T-helper 9 cell (primary cell): ENCODE measurements around the gene CAPN5.
"Not testable (repeated sequence)": the region's sequence is repeated elsewhere in the genome, so short reads cannot be mapped to it uniquely, and the experiment has no call there.

Source experiments
- DNase-seq: peaks from one replicate; pipeline ENCODE4 v3.0.0-alpha.2; 2020
- total RNA-seq, 2 donors: gene quantifications; one replicate each; lab custom pipeline; 2026; lab: John Stamatoyannopoulos, UW

Gene CAPN5
- total RNA-seq = 1.4 to 1.5 reads per million in 2 donors

DNA sequence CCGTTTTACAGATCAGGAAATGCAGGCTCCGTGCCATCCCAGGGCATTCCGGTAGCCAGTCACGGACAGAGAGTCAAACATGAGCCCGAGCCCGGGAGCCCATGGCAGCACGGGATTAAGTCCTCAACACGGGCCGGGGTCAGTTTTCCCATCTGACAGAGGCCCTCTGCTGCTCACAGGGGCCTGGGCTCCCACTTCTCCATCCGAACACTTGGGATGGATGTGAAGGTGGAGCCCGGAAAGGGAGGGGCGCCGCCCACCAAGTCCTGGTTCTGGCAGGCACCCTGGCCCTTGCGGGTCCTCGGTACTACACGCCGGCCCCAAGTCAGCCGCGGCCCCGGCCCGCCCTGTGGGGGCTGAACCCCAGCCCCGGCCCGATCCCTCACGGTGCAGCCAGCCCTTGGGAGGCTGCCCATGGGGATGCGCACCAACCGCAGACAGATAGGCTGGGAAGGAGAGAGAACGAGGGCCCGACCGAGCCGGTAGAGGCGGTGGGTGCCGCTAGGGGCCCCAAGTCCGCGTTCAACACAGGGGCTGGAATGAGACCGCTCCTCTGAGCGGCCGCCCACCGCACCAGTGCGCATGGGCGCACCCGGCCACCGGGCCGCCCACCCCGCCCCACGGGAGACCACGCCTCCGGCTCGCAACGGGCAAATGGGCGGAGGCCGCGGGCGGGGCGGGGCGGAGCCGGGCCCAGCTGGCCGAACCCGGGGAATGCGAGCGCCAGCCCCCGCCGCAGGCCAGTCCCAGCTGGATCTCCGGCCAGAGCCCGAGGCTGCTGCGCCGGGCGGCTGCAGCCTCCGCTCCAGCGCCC is at the start of gene CAPN5:
TSS of gene CAPN5 (plus strand) at position 743 of the 814 bp plus-strand sequence. CDS start 17,916 bp downstream, outside the sequence.
- peak; percentile 82 for DNase-seq

DNA sequence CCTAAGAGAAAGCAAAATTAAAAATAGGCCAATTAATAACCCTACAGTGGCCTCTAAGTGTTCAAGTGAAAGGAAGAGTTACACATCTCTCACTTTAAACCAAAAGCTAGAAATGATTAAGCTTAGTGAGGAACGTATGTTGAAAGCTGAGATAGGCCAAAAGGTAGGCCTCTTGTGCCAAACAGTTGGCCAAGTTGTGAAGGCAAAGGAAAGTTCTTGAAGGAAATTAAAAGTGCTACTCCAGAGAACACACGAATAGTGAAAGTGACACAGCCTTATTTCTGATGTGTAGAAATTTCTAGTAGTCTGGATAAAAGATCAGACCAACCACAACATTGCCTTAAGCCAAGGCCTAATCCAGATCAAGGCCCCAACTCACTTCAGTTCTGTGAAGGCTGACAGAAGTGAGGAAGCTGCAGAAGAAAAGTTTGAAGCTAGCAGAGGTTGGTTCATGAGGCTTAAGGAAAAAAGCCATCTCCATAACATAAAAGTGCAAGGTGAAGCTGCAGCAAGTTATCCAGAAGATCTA is 48.3 kb upstream of the CAPN5 start:
- DNase-seq = not testable (repeated sequence)

DNA sequence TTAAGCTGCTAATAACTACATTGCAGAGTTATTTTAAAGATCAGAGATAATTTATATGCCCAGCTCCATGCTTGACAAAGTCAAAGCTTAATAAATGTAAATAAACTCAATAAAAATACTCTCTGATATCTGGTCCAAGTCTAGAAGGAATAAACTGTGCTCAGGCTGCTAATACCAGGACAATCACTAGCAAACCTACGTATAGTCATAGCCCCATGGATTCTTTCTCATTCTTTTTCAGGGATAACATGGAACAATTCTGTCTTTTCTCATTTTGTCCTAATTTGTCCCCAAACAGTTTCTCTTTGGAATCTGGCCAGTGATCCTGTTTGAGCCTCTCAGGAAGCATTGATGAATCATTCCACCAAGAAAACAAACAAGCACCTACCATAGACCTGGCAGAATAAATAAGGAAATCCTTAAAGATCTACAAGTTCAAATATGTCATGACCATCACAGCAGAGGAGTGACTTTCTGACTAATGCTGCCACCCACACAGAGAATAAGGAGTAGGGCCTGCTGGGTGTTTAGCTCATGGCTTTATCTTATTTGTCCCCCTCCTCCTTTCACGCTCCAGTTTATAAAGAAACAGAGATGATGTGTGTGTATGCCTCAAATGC is 46.7 kb upstream of the CAPN5 start:
- DNase-seq = no peak

DNA sequence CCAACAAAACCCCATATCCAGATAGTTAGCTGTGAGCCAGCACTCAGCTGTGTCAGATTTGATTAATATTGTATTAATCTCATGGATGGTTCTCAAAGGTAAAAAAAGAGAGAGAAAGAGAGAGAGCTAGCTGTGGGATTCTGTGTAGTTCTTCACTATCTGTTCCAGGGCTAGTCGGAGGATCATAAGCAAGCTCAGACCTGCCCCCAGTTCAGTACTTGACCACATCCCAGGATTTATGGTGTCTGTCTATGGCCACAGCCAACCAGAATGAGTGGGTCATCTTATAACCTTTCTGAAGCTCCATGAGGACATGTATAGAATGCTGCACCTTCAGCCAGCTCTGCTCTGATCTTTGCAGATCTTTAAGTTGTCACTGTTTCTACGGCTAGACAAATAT is 46.0 kb upstream of the CAPN5 start:
- DNase-seq = no peak

DNA sequence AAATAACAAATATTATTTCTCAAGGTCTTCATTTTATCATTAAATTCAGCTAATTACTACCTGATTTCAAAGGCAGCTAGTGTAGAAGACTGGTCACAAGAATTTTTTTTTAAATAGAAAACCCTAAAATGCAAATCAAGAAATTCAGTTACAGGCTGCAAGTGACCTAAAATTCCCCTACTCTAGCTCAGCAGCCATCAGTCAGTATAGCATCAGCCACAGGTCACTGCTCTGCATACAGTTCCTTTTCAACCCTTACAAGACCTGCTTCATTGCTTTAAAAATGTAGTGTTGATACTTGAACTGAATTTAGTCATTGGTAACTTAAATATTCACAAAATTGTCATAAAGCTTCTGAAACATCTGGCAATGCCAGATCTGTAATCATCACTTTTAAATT is 42.0 kb upstream of the CAPN5 start:
- no peak for DNase-seq

DNA sequence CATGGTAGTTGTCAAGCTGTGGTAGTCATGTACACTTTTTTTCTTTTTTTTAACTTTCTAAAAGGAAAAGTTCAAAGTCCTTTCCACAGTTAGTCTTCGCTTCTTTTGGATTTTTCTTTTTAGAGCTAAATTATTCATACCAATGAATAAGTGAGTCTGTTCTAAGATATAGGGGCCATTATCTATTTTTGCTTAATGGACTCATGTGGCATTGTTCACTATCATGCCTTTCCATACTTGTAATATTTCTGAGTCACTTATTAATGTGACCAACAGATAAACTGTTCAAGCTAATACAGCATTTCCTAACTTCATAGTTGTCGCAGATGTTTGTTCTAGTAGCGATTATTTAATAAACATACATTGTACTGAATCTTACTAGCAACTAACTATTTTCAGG is 40.5 kb upstream of the CAPN5 start:
- DNase-seq = no peak

DNA sequence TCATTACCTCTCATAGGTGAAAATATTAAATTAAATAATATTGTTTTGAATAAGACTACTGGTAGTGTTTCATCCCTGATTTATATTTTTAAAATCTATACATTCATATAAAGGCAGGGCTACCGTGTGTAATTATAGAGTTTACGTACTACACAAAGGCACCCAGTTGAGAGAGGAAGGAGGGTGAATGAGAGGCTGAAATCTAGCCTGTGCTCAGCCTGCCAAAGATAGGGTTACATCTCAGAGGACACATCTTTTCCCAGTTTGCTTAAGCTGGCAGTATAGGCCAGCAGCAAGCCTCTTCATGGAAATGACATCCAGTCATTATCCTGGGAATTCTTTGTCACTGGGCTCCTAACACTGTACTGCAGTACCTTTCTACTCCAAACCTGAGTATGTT is 40.0 kb upstream of the CAPN5 start:
- DNase-seq = no peak

DNA sequence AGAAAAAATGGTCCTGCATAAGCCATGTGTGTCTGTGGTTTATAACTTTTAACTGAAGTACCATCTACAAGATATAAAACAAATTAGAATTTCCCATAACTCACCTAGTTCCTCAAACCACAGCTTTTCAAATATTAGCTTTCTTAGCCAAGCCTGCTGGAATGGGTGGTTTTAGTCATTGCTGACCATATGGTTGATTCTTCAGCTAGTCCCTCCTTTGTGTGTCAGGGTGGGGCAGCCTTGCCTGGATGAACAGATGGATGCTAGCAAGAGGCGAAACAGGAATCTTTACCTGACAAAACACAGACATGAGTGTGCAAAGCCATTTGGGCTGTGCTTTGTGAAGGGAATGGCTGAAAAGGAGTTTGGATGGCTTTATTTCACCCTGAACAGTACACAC is 39.5 kb upstream of the CAPN5 start:
- DNase-seq = no peak

DNA sequence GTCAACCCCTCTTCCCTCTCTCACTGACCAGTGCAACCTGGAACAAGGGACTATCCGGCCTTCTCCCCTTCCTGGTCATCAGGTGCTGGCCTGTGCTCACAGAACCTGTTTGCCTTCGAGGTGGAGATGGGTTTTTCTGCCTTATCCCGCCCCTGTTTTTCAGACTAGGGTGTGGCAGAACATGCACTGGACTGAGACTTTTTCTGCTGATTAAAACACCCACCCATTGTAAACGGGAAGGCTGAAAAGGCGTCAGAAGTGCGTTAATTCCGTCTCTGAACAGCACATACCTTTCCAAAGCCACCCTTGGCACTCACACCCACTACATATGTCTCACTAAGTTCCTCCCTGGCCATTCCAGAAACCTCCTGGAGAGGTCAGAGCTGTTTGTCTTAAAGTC is 36.9 kb upstream of the CAPN5 start:
- DNase-seq = no peak

DNA sequence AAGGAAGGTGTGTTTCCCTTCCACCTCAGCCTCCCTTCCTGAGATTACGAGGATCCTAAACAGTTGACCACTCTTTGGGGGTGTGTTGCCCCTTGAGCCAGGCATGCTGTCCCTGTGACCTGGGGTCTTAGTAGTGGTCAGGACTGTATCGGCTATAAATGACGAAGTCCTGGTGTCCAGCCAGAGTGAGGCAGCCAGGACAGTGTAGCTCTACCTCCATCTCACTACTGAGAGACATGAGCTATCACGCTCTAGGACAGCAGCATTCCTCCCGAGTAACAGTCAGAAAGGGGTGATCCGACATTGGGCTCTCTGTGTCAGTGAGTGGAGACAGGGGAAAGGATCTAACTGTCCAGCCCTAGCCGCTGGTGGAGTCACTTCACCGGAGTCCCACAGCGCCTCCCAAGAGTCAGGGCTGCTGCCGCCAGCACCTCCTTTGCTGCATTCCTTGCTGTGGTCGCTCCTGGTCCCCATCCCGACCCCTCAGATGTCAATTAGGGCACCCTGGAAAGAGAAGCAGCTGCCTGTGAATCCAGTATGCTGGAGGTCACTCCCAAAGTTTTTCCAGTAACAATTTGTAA is 35.8 kb upstream of the CAPN5 start:
- DNase-seq = no peak

DNA sequence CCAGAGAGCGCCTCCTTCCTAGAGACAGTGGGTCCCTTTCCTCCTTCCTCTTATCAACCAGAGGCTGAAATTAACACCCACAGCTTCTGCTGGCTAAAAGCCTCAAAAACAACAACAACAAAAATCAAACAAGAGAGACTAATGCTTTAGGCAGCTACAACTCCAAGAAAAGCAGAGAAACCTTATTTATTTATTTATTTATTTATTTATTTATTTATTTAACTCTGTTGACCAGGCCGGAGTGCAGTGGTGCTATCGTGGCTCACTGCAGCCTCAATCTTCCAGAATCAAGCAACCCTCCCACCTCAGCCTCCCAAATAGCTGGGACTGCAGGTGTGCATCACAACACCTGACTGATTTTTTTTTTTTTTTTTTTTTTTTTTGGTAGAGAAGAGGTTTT is 35.2 kb upstream of the CAPN5 start:
- no peak for DNase-seq

DNA sequence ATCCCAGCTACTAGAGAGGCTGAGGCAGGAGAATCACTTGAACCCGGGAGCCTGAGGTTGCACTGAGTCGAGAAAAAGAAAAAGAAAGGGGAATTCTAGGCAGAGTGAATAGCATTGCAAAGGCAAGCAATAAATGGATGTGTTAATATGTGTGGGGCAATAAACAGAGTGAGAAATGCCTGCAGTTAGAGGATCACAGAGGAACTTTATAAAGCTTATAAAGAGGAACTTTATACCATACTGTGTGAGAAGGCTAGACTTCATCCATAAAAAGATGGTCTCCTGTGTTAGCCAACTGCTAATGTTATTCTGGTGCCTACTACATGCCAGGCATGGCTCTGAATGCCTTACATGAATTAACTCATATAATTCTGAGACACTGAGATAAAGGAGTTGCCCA is 31.7 kb upstream of the CAPN5 start:
- no peak for DNase-seq

DNA sequence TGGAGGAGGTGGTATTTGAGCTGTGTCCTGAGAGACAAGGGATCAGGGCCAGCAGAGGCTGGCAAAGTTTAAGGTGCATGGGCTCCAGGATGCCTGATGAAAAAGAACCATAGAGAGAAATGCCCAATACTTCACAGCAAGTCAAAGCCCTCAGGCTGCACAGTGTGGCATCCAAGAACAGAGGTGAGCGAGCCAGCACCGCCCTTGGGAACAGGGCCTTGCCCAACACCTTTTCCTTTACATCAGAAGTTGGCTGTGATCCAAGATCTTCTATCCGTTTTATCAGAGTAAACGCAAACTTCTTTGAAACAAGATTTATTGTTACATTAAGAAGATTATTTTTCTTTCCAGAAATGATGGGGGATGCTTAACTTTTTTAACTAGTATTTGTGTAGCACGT is 31.2 kb upstream of the CAPN5 start:
- DNase-seq = no peak

DNA sequence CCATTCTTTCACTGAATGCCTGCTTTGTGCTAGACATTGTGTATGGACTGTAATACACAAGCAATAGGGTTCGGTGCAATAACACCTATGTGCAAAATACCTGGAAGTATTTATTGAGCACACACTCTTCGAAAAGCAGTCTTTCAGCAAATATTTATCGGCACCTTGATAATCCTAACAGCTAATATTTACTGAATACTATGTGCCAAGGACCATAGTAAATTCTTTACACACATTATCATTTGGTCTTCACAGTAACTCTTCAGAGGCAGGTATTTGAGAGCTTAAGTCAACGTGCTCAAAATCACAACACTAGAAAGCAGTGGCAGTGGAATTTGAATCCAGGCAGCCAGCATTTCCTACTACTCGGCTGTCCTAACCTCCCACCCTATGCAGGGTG is 30.4 kb upstream of the CAPN5 start:
- DNase-seq = no peak

DNA sequence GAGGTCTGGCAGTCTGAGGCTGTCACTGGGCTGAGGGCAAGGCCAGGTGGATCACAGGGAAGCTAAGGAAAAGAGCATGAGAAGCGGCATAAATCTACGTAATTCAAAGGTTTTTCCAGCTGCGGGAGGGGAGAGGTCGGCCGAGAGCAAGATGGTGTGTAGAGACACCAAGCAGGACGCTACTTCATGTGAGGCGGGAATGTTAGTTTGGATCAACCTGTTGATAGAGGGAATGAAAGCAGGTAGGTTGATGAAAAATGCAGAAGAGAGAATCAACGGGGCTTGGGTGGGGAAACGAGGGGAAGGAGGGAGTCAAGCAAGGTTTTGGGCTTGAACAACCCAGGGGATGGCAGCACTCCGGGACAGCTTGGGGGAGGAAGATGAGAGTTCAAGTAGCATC is 29.7 kb upstream of the CAPN5 start:
- DNase-seq = no peak

DNA sequence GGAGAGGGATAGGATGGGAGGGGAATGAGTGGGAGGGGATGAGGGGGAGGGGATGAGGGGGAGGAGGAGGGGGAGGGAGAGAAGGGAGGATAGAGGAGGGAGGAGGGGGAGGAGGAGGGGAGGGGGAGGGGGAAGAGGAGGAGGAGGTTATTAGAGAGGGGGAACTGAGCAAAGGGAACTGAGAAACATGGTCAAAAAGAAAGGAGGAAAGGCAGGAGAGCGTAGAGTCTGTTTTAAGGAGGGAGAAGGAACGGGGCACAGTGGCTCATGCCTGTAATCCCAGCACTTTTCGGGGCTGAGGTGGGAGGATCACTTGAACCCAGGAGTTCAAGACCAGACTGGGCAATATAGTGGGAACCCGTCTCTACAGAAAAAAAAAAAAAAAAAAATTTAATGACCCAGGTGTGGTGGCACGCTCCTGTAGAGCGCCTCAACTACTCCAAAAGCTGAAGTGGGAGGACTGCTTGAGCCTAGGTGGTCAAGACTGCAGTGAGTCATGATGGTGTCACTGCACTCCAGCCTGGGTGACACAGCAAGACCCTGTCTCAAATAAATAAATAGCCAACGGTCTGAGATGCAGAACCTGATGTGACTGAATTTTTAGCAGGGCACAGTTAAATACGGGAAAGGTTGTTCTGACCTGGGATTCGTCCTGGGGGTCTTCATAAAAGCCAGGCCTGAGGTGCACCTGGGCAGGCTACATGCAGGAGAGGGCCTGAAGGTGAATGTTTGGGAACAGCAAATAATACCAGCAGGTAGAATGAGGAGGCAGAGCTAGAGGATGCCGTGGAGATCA is 28.5 kb upstream of the CAPN5 start:
- DNase-seq = no peak

DNA sequence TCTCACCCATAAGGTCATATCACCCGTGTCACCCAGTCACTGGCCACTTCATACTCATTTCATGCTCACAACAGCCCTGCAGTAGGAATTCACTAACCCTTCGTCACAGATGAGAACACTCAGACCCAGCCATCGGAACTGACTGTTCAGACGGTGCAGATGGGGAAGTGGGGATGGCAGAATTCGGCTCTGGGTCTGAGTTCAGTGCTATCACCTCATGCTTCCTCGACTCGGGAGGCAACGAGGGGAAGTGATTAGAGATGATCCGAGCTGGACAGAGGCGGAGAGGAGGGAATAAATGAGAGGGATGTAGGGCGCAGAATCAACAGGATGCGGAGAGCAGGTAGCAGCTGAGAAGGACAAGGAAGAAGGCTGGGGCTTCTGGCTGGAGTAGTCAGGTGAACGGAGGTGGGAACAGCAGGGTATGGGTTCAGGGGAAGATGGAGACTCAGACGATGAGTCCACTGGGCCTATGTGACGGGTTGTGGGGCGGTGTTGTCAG is 27.9 kb upstream of the CAPN5 start:
- no peak for DNase-seq

DNA sequence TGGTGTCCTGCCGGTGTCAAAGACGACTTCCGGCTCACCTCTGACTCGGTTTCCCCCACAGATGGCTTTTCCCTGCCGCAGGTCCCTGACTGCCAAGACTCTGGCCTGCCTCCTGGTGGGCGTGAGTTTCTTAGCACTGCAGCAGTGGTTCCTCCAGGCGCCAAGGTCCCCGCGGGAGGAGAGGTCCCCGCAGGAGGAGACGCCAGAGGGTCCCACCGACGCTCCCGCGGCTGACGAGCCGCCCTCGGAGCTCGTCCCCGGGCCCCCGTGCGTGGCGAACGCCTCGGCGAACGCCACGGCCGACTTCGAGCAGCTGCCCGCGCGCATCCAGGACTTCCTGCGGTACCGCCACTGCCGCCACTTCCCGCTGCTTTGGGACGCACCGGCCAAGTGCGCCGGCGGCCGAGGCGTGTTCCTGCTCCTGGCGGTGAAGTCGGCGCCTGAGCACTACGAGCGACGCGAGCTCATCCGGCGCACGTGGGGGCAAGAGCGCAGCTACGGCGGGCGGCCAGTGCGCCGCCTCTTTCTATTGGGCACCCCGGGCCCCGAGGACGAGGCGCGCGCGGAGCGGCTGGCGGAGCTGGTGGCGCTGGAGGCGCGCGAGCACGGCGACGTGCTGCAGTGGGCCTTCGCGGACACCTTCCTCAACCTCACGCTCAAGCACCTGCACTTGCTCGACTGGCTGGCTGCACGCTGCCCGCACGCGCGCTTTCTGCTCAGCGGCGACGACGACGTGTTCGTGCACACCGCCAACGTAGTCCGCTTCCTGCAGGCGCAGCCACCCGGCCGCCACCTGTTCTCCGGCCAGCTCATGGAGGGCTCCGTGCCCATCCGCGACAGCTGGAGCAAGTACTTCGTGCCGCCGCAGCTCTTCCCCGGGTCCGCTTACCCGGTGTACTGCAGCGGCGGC is 27.0 kb upstream of the CAPN5 start:
- DNase-seq = no peak

DNA sequence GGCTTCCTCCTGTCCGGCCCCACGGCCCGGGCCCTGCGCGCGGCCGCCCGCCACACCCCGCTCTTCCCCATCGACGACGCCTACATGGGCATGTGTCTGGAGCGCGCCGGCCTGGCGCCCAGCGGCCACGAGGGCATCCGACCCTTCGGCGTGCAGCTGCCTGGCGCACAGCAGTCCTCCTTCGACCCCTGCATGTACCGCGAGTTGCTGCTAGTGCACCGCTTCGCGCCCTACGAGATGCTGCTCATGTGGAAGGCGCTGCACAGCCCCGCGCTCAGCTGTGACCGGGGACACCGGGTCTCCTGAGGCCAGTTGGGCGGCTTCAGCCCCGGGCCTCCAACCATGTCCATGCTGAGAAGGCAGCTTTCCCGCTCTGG is 26.4 kb upstream of the CAPN5 start:
- DNase-seq = no peak

DNA sequence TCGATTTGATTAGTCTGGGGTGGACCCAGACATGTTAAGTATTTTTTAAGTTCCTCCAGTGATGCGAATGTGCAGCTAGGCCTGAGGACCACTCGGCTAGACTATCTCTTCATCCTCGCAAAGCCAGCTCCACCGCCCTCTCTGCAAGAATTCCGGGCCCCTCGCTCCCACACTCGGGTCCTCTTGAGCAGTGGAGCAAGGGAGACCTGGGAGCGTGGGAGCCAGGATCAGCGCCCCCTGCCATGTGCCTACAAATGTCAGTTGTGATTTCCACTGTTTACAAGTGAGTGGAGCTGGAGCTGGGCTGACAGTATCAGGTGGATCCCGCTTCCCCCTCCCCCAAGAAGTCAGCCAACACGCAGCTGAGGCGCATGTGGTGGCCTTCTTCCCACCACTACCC is 25.9 kb upstream of the CAPN5 start:
- DNase-seq = no peak

DNA sequence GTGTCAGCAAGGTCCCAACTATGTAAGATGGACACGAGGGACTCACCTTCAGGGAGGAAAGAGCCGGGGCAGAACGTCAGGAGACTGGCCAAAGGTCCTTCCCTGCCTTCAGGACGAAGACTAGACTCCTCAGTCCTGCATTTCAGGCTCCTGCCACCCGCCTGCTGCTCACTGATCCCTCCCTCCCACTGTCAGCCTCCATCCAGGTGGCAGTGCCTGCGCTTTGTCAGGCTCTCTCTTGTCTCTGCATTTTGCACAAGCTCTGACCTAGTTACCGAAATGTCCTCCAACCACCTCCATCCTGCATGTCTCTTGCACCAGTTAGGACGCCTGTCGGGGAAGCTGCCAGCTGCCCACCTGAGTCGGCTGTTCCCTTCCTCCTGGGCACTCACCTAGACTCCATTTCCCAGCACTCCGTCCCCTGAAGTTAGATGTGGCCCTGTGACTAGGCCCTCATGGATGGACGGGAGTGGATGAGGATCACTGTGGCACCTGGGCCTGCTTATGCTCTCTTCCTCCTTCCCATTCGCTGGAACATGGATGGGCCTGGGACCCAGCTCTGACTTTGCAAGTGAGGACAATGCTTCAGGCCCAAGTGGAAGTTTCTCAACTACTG is 24.6 kb upstream of the CAPN5 start:
- no peak for DNase-seq
